HepG2 (cell line): ENCODE measurements around the gene ARHGAP35. TPM values are rescaled to one million over a fixed set of nuclear protein-coding genes. Genes with fewer than 3 reads are reported as not detected.

ENCODE experiments used
- ETV5 ChIP-seq: IDR thresholded peaks from 2 replicates; pipeline ENCODE4 v1.6.1; 2018; ENCODE audit warnings: missing biosample characterization, missing genetic modification reagents, inconsistent platforms, borderline replicate concordance
- MTF1 ChIP-seq: sonication (generic); formaldehyde crosslinking; IDR thresholded peaks from 2 replicates; pipeline ENCODE4 v1.5.0; 2020; ENCODE audit warnings: missing genetic modification reagents
- RELA ChIP-seq: sonication (generic); formaldehyde crosslinking; IDR thresholded peaks from 2 replicates; pipeline ENCODE4 v1.4.0; 2020; ENCODE audit warnings: missing genetic modification reagents
- SALL2 ChIP-seq: sonication (generic); formaldehyde crosslinking; IDR thresholded peaks from 2 replicates; pipeline ENCODE4 v1.8.1; 2023; ENCODE audit warnings: mild to moderate bottlenecking, missing genetic modification reagents, inconsistent platforms
- SNRNP70 ChIP-seq: fragments of 200-400 bp; formaldehyde crosslinking; IDR thresholded peaks from 2 replicates; pipeline ENCODE4 v1.6.1; 2017; ENCODE audit warnings: mild to moderate bottlenecking, low read depth, low read length, moderate library complexity
- SOX6 ChIP-seq, 2 experiments: fragments of 450-650 bp in 1 of 2; sonication (generic) in 1 of 2; formaldehyde crosslinking in 1 of 2; IDR thresholded peaks; 2 replicates each; pipeline versions ENCODE4 v1.4.0 to v1.6.1; 2017 to 2020; ENCODE audit warnings: antibody characterized with exemption in 1 of 2, mild to moderate bottlenecking in 1 of 2, missing genetic modification reagents in 1 of 2
- SRF ChIP-seq: IDR thresholded peaks from 2 replicates; pipeline ENCODE4 v1.6.1; 2011; ENCODE audit warnings: mild to moderate bottlenecking, low read depth, low read length, moderate library complexity
- XRCC5 ChIP-seq: fragments of 200-400 bp; formaldehyde crosslinking; optimal IDR thresholded peaks from 2 replicates; pipeline ENCODE3; 2017; ENCODE audit warnings: mild to moderate bottlenecking, low read length
- ZFP90 ChIP-seq: sonication (generic); formaldehyde crosslinking; IDR thresholded peaks from 2 replicates; pipeline ENCODE4 v1.8.0; 2022; ENCODE audit warnings: missing genetic modification reagents, mild to moderate bottlenecking, inconsistent platforms, borderline replicate concordance
- ZNF124 ChIP-seq: sonication (generic); formaldehyde crosslinking; IDR thresholded peaks from 2 replicates; pipeline ENCODE4 v1.4.0; 2020; ENCODE audit warnings: missing genetic modification reagents
- ZNF230 ChIP-seq: sonication (generic); formaldehyde crosslinking; IDR thresholded peaks from 2 replicates; pipeline ENCODE4 v1.4.0; 2020; ENCODE audit warnings: mild to moderate bottlenecking, missing genetic modification reagents
- ZNF253 ChIP-seq: sonication (generic); formaldehyde crosslinking; IDR thresholded peaks from 2 replicates; pipeline ENCODE4 v1.8.0; 2022; ENCODE audit warnings: mild to moderate bottlenecking, missing genetic modification reagents, borderline replicate concordance
- ZNF343 ChIP-seq: sonication (generic); formaldehyde crosslinking; IDR thresholded peaks from 2 replicates; pipeline ENCODE4 v1.4.0; 2020; ENCODE audit warnings: mild to moderate bottlenecking, missing genetic modification reagents
- ZNF546 ChIP-seq: sonication (generic); formaldehyde crosslinking; conservative IDR thresholded peaks from 2 replicates; pipeline ENCODE4 v1.8.1; 2023; ENCODE audit warnings: mild to moderate bottlenecking, missing genetic modification reagents
- ZNF556 ChIP-seq: sonication (generic); formaldehyde crosslinking; IDR thresholded peaks from 2 replicates; pipeline ENCODE4 v1.4.0; 2020; ENCODE audit warnings: mild to moderate bottlenecking, missing genetic modification reagents, borderline replicate concordance
- ZNF615 ChIP-seq: sonication (generic); formaldehyde crosslinking; IDR thresholded peaks from 2 replicates; pipeline ENCODE4 v1.5.0; 2020; ENCODE audit warnings: mild to moderate bottlenecking, missing genetic modification reagents, borderline replicate concordance
- polyA plus RNA-seq, 8 experiments: library from polyadenylated mRNA; depleted of rRNA in 3 of 8; stranded (reverse) in 7 of 8; unstranded in 1 of 8; fragments of >200 nt; fragmentation: Illumina TruSeq in 4 of 8; extraction: Trizol in 4 of 8; gene quantifications; 2 replicates each; pipeline versions ENCODE4 v1.2.1 to v1.2.3, GENCODE V29; 2011 to 2016; ENCODE audit warnings: low read depth in 4 of 8, missing spikeins in 1 of 8, mixed read lengths in 1 of 8; ENCODE audit not compliant: insufficient read depth in 1 of 8
- total RNA-seq, 5 experiments: library from RNA; depleted of rRNA; stranded (reverse); fragments of >200 nt; fragmentation: Illumina TruSeq; extraction: Trizol; gene quantifications; 2 replicates each; pipeline ENCODE4 v1.2.3, GENCODE V29; 2016; ENCODE audit warnings: low read depth in 1 of 5
- TF ChIP-seq, protein P1 (sequence below): sonication (generic); formaldehyde crosslinking; IDR thresholded peaks from 2 replicates; pipeline ENCODE4 v1.5.1; 2020; ENCODE audit warnings: mild to moderate bottlenecking, moderate library complexity, missing genetic modification reagents
- TF ChIP-seq, protein P2 (sequence below): sonication (generic); formaldehyde crosslinking; IDR thresholded peaks from 2 replicates; pipeline ENCODE4 v1.4.0; 2020; ENCODE audit warnings: missing genetic modification reagents, mild to moderate bottlenecking, borderline replicate concordance

The ARHGAP35 gene
- total and polyA plus RNA-seq, 2 of the 13 experiments (the other 11 are each of a cell fraction or from before 2014, with no cell fraction given): 30.1 to 30.2 TPM

DNA sequence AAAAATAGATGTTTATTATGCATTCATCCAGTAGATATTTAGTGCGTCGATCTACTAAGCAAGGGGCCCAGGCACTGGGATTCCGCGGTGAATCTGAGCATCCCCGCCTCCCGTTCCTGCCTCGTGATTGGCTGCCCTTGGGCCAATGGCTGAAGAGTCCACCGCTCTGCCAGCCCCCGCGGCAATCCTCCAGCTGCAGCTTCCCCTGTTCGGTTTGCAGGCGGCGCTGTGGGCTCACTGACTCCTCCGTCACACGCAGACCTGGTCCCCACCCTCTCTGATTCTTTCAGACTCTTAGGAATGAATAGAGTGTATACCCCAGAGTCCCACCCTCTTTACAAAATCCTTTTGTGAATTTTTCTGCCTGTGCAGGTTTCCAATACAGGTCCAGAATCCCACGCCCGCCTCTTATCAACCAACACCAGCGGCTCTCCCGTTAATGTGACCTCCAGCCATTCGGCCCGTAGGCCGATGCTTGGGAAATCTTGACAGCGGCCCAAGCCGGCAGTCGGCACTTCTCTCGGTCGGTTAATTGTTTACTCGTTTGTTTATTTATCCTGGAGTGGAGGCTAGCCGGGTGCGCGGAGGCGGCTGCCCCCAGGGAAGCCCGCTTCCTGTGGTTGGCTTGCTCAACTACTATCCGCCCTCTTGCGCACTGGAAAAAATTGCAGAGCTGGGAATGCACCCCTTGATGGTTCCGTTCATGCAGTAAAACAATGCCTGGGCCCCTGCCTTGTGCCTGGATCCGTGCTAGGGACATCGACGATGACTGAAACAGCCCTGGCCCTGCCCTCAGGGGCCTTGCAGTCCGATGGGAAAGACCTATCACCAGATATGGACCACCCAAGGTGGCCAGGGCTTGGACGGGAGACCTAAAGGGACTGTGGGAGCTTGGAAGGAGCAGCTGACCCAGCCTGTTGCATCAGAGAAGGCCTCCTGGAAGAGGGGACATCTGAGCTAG lies 4.5 kb upstream of the ARHGAP35 start (continued):
- TF ChIP-seq, protein P1, sequence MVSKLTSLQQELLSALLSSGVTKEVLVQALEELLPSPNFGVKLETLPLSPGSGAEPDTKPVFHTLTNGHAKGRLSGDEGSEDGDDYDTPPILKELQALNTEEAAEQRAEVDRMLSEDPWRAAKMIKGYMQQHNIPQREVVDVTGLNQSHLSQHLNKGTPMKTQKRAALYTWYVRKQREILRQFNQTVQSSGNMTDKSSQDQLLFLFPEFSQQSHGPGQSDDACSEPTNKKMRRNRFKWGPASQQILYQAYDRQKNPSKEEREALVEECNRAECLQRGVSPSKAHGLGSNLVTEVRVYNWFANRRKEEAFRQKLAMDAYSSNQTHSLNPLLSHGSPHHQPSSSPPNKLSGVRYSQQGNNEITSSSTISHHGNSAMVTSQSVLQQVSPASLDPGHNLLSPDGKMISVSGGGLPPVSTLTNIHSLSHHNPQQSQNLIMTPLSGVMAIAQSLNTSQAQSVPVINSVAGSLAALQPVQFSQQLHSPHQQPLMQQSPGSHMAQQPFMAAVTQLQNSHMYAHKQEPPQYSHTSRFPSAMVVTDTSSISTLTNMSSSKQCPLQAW (CRISPR knock-in tag): peak; percentile 28; the same call in 1 of the 2 replicates
- TF ChIP-seq ZNF124 (CRISPR knock-in tag) (peak; percentile 27; the same call in 1 of the 2 replicates), MTF1 (no peak), SNRNP70 (no peak), SOX6 (IDR thresholded peaks at IDR 0.05) (no peak), SOX6 (CRISPR knock-in tag; IDR thresholded peaks at IDR 0.05) (peak; percentile 80), XRCC5 (peak; percentile 80), ZNF343 (CRISPR knock-in tag) (peak; percentile 15; the same call in 1 of the 2 replicates), ZNF253 (CRISPR knock-in tag) (no peak), ZNF546 (CRISPR knock-in tag) (no peak), SRF (no peak), ZNF556 (CRISPR knock-in tag) (no peak), RELA (CRISPR knock-in tag) (no peak), ZNF230 (CRISPR knock-in tag) (no peak), ZNF615 (no peak), ZFP90 (CRISPR knock-in tag) (no peak), SALL2 (CRISPR knock-in tag) (0 out of 2 replicates have a peak, but pooled peaks have one; percentile 9), ETV5 (peak; percentile 81)
- TF ChIP-seq, protein P2, sequence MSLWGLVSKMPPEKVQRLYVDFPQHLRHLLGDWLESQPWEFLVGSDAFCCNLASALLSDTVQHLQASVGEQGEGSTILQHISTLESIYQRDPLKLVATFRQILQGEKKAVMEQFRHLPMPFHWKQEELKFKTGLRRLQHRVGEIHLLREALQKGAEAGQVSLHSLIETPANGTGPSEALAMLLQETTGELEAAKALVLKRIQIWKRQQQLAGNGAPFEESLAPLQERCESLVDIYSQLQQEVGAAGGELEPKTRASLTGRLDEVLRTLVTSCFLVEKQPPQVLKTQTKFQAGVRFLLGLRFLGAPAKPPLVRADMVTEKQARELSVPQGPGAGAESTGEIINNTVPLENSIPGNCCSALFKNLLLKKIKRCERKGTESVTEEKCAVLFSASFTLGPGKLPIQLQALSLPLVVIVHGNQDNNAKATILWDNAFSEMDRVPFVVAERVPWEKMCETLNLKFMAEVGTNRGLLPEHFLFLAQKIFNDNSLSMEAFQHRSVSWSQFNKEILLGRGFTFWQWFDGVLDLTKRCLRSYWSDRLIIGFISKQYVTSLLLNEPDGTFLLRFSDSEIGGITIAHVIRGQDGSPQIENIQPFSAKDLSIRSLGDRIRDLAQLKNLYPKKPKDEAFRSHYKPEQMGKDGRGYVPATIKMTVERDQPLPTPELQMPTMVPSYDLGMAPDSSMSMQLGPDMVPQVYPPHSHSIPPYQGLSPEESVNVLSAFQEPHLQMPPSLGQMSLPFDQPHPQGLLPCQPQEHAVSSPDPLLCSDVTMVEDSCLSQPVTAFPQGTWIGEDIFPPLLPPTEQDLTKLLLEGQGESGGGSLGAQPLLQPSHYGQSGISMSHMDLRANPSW (CRISPR knock-in tag): no peak
